Fibroblast of skin of abdomen (primary cell): Measurements from ENCODE around the gene CC2D2A.
"Not testable (repeated sequence)": the region's sequence is repeated elsewhere in the genome, so short reads cannot be mapped to it uniquely, and the experiment has no call there.

Experiments used
- DNase-seq: peaks from one replicate; pipeline ENCODE4 v3.0.0-alpha.2; 2013

Gene CC2D2A

DNA sequence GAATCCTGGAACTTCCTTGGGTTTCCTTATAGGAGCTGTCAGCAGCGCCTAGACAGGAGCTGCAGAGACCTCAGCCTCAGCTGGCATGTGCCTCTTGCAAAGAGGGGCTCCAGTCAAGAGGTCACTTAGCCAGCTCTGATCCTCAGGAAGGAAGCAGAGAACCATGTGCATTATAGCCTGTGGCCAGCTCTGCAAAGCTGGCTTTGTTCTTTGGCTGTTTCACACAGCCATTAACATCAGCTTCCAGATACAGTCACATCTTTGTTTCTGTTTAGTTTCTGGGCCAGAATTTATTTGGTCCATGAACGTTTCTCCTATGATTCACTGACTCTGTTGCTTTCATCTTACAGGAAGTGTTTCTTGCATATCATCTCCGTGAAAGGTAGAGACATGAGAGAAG is 92.4 kb downstream of the CC2D2A start:
- DNase-seq: no peak

DNA sequence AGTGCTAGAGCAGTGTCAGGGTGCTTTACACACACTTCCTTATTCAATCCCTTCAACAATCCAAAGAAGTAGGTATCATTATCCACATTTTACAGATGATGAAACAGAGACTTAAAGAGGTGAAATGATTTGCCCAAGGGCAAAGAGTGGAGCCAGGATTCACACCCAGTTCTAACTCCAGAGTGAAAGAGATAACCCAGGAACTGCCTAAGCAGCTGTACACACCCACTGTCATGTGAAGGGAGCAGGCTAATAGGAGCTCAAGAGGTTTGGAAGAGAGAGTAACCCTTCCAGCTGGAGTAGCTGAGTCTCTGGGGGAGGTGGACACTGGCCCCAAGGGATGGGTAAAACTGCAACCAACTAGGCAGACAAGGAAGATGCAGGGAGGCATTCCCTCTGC is 92.9 kb downstream of the CC2D2A start:
- no peak for DNase-seq

DNA sequence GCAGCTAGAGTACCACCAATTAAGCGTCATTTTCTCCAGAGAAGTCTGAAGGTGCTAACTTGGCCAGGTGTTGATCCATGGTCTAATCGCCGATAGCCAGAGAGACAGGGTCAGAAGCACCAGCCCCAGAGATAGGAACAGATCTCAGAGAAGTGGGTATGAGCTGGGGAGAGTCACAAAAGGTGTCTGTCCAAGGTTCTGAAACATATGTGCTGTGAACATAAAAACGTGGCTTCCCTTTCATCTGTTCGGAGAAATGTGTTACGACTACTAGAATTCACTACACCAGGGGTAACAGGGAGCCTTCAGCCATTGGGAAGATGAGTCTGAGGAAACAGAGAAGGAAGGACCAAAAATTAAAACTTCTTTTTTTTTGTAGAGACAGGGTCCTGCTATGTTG is 94.2 kb downstream of the CC2D2A start:
- peak; percentile 3 for DNase-seq

DNA sequence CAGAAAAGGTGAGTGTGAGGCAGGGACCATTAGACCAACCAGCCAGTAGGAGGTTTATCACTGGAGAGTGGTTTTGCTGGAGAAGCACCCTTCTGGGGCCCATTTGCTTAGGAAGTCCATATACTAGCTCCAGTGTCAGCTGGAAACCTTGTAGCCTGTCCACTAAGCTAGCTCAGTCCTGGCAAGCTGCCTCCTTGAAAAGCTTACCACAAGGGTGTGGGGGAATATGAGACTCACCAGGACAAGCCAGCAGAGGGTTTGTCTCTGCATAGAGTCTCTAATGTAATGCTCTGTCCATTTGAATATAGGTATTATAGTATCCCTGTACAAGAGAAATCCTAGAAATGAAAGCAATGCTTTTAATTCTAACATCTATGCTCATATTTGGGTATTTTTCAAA is 99.1 kb downstream of the CC2D2A start:
- no peak for DNase-seq

DNA sequence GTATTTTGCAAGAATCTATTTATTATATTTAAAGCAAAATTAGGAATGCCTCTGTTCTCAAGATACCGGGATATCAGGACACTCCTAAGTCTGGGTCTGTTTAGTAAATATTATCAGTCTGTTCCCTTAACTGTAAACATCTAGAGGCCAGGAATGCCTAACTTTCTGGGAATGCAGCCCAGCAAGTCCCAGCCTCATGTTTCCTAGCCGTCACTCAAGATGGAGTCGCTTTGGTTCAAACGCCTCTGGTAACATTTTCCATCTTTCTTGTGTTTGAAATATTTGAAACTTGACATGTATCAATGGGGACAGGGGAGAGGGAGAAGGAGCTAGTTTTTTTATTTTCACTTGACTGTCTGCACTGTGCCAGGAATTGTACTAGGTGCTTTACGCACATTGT is 100.1 kb downstream of the CC2D2A start:
- no peak for DNase-seq

DNA sequence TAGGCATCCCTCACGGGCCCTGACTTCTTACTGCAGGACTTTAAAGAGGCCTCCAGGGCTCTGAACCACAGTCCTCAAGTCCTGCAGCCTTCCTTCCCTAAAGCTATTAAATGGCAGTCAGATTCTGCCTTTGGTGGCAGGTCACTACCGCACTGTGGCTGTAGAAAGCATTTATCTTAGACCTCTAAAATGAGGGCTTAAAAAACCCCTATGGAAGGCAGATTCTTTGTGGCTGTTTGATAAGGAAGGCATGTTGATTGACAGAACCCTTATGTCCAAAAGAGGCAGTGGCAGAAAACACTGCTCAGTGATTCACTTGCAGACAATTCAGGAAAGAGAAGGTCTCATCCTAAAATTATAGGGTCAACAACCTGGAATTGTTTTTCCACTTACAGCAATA is 106.3 kb downstream of the CC2D2A start:
- peak; percentile 6 for DNase-seq

DNA sequence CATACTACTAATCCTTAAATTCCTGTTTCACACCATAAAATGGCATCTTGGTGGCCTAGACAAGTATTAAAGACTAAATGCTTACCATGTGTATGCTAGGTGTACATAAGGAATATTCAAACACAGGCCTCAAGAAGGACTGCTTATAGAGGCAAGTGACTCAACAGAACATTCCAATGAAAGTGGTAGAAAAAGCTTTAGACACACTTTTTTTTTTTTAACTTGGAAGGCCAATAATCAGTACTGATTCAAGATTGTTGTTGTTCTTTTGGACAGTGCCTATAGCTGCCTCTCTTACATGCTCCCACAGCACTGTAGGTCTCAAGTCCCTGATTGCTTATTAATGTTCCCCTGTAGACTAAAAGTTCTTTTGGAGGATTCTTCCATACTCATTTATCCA is 107.8 kb downstream of the CC2D2A start:
- peak; percentile 30 for DNase-seq

DNA sequence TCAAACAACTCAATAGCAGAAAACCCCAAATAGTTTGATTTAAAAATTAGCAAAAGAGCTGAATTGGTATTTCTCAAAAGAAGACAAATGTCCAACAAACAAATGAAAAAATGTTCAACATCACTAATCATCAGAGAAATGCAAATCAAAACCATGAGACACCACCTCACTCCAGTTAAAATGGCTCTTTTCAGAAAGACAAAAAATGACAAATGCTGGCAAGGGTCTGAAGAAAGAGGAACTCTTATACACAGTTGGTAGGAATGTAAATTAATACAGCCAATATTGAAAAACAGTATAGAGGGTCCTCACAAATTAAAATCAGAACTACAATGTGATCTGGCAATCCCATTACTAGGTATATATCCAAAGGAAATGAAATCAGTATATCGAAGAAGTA is 115.1 kb downstream of the CC2D2A start:
- no peak for DNase-seq

DNA sequence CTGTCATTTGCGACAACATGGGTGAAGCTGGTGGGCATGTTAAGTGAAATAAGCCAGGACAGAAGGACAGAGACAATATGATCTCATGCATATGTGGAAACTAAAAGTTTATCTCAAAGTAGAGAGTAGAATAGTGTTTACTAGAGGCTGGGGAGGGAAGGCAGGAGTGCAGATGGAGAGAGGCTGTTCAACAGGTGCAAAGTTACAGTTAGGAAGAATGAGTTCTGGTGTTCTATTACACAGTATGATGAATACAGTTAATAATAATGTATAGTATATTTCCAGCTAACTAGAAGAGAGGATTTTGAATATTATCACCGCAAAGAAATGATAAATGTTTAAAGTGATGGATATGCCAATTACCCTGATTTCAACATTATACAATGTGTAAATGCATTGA is 115.6 kb downstream of the CC2D2A start:
- DNase-seq: no peak

DNA sequence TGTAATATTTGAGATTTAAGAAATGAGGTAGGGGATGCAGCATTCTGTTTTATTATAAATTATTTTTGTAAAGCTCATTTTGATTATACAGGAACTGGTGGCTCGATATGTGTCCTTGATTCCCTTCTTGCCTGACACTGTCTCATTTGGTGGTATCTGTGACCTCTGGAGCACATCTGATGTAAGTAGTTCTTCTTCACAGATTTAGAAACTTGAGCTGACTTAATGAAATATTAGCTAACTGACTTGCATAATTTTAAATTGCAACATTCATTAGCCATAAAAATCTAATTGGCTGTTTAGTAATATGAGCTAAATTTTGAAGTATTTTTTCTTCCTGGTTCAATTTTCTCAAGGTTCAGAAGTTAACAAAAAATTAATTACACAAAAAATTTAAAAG is 116.4 kb downstream of the CC2D2A start:
- no peak for DNase-seq

DNA sequence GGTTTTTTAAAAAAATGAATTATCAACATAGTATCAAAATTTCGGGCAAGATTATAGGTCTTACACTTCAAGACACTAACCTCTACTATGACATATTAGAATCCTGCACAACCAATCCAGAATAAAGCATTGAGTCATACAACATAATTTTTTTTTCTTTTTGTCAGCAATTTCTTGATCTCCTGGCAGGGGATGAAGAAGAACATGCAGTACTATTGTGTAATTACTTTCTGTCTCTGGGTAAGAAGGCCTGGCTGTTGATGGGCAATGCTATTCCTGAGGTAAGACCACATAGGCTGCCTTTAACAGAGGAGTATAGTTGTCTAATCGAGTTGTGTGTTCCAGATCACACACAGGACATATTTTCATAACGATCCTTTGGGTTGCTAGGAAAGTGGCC is 118.0 kb downstream of the CC2D2A start:
- no peak for DNase-seq

DNA sequence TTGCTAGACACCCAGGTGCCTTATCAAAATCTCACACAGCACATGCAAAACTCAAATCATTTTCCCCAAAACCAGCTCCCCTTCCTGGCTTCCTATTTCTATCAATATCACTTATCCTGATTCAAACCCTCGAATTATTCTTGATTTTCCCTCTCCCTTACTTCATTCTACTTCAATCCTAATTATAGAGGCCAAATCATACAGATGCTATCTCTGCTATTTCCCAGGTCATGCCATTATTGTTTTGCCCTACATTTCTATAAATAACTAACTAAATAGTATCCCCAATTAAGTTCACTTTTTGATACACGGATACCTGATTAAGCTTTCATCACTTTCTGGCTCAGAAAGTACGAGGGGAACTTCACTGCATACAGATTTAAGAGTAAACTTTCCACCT is 123.1 kb downstream of the CC2D2A start:
- no peak for DNase-seq

DNA sequence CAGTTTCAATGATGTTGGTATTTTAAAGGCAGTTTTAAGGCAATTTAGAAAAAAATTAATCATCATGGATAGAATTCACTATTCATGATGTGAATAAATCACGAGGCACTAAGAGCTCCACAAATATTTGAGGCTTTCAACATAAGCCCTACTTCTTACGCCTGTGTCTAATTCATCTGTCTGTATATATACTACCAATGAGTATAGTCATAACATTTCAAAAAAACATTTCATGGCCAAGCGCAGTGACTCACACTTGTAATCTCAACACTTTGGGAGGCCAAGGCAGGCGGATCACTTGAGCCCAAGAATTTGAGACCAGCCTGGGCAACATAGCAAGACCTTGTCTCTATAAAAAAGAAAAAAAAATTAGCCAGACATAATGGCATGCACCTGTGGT is 129.0 kb downstream of the CC2D2A start:
- peak; percentile 56 for DNase-seq

DNA sequence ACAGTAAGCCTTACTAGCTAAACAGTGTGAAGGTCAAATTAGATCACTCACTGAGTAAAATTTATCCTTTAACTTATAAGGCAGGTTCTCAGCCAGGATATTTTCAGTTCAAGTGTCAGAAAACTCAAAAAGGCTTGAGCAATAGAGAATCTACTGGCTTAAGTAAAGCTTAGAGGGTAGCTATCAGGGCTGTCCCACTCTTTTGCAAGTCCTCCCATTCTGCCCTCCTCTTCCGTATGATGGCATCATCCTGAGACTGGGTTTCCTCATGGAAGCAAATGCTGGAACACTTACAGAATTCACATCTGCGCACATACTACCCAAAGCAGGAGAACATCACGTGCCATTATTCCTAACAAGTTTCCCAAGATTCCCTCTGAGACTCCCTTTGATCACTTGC is 130.5 kb downstream of the CC2D2A start:
- no peak for DNase-seq

DNA sequence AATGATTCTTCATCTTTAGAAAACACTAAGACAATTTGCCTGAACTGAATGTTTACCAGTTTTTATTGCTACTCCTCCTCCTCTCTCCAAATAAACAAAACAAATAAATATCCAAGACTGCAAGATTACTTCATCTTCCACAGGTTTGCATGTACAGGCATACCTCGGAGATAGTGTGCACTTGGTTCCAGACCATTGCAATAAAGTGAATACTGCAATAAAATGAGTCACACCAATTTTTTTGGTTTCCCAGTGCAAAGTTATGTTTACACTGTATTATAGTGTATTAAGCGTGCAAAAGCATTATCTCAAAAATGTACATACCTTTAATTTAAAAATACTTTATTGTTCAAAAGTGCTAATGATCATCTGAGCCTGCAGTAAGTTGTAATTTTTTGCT is 132.2 kb downstream of the CC2D2A start:
- no peak for DNase-seq

DNA sequence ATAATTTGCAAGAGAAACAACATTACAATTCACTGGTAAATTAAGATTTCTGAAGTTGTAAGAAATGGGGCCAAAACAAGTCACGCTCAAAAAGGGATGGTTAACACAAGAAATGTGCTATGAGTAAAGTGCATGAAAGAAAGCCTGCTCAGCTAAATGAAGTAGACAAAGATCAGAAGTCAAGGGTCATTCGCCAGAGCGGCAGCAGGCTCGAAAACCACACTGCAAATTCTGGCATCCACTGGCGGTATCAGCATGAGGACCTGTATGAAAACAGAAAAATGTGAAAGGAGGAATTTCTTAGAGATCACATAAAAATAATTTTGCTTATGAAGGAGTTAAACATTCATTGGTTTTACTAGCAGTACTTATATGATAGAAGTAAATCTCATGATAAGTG is 135.9 kb downstream of the CC2D2A start:
- no peak for DNase-seq

DNA sequence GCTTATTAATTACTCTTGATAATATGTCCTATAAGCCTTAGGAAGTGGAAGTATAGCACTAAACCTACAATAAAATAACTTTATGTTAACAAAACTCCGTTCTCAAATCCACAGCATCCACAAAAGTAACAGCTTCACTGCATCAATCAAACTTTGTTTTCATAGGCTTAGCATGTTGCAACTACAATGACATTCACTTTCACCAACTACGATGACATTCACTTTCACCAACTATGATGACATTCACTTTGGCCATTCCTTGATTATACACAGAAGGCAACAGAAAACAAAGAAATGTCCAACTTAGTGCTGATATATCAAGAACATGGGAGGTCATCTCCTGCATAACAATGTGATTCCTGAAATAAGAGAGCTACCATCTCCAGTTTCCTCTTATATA is 141.2 kb downstream of the CC2D2A start:
- DNase-seq: no peak

DNA sequence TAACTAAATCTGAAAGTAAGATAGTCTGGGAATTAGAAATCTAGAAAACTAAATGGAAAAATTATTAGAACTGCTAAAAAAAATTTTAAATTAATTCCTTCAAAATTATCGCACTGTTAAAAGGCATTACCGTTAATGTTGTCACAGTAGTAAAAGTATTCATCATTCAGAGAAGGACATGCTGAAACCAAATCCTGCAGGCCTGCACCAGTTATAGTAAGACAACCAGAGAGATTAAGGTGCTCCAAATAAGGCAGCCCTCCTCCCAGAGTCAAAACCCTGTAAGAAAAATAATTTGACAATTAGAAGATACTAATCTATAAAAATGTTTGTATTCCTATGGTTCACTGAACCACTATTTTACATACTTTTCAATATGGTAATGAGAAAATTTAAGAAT is 142.5 kb downstream of the CC2D2A start:
- DNase-seq: no peak

DNA sequence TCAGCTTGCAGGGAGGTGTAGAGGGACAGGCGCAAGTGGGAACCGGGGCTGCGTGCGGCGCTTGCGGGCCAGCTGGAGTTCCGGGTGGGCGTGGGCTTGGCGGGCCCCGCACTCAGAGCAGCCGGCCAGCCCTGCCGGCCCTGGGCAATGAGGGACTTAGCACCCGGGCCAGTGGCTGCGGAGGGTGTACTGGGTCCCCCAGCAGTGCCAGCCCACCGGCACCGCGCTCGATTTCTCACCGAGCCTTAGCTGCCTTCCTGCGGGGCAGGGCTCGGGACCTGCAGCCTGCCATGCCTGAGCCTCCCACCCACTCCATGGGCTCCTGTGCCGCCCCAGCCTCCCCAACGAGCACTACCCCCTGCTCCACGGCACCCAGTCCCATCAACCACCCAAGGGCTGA is 145.2 kb downstream of the CC2D2A start:
- DNase-seq: not testable (repeated sequence)

DNA sequence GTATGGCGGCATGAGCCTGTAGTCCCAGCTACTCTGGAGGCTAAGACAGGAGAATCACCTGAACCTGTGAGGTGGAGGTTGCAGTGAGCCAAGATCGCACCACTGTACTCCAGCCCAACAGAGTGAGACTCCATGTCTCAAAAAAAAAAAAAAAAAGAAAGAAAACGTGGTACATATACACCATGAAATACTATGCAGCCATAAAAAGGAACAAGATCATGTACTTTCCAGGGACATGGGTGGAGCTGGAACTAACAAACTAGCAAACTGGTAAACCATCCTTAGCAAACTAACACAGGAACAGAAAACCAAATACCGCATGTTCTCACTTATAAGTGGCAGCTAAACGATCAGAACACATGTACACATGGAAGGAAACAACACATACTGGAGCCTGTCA is 147.7 kb downstream of the CC2D2A start:
- not testable (repeated sequence) for DNase-seq

DNA sequence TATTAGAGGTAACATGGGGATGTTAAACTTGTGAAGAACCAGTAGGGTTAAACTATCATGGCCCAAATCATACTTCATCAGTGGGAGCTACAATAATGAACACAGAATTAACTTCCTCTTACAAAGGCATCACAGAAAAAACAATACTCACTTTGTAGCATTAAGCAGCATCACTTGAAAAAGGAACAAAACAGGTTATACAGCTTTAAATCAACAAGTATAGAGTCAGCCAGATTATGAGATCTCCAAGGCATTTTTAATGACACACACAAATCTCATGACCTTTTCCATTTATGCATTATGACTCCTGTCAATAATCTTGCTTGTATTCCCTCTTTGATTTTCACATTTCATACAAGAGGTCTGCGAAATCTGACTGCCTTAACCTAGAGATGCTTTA is 167.1 kb downstream of the CC2D2A start:
- DNase-seq: no peak

DNA sequence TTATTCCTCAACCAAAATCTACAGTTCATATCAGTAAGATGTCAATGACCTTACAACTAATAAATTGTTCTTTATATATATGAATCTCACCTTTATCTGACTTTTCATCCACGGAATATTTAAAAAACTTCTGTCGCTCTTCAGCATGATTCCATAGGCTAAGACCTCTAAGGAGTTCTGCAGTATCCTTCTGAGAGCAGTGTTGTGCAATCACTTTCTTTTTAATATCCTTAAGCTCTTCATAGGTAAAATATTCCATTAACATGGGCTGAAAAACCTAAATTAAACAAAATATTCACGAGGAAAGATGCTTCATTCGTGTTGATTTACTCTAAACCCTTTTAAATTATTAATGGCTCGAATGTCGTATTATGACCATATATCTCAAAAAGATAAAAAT is 168.7 kb downstream of the CC2D2A start:
- no peak for DNase-seq

DNA sequence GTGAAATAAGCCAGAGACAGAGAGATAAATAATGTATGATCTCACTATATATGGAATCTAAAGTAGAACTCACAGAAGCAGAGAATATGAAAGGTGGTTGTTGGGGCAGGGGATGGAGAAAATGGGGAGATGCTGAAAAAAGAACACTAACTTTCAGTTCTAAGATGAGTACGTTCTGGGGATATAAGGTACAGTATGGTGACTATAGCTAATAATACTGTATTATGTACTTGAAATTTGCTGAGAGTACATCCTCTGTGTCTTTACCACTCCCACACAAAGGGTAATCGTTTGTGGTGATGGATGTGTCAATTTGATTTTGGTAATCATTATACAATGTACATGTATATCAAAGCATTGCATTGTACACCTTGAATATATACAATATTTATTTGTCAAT is 178.9 kb downstream of the CC2D2A start:
- DNase-seq: no peak

DNA sequence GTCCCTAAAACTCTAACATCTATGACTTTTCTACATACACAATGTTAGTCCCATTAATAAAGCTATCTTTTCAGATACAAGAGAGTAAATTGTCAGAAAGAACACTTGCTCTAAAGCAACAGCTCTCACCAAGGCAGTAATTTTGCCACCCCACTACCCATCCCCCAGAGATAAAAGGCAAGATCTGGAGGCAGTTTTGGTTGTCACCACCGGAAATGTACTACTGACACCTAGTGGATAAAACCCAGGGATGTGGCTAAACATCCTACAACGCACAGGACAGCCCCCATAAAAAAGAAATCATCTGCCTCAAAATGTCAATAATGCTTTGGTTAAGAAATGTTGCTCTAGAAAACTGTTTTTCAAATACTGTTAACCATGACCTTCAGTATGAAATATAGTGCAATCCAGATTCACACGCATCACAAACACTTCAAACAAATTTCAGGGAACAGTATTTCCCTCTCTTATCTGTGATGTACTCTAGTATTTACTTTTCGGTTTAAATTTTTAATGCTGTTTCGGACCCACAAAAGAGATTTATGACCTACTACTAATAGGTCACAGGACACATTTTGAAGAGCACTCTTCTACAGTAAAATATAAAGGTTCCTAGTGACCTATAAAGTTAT is 180.3 kb downstream of the CC2D2A start:
- DNase-seq: peak; percentile 46
